Mesenchymal stem cell (in vitro differentiated cells and primary cell): ENCODE results near the gene FARP1.

Experiments
- DNase-seq: peaks from one replicate; pipeline ENCODE4 v3.0.0-alpha.2; 2013
- H2AFZ ChIP-seq: one replicate; pipeline ENCODE4 v1.6.1; 2013; ENCODE audit warnings: low read depth, mild to moderate bottlenecking, control low read depth, inconsistent platforms, low read length, moderate library complexity
- H2AK5ac ChIP-seq: 2 replicates; pipeline ENCODE4 v1.6.1; 2013; ENCODE audit warnings: low read length, moderate library complexity, mild to moderate bottlenecking, inconsistent platforms; ENCODE audit not compliant: severe bottlenecking
- H2BK120ac ChIP-seq: one replicate; pipeline ENCODE4 v1.6.1; 2013; ENCODE audit warnings: low read depth, mild to moderate bottlenecking, inconsistent platforms, low read length, moderate library complexity
- H2BK12ac ChIP-seq, 2 experiments: one replicate each; pipeline ENCODE4 v1.6.1; 2013; ENCODE audit warnings: inconsistent platforms in 2 of 2, low read length in 2 of 2, mild to moderate bottlenecking in 2 of 2, moderate library complexity in 2 of 2, control low read depth in 1 of 2
- H2BK15ac ChIP-seq: one replicate; pipeline ENCODE4 v1.6.1; 2013; ENCODE audit warnings: mild to moderate bottlenecking, low read depth, inconsistent platforms; ENCODE audit not compliant: poor library complexity, severe bottlenecking
- H2BK5ac ChIP-seq: 2 replicates; pipeline ENCODE4 v1.6.1; 2013; ENCODE audit warnings: low read depth, mild to moderate bottlenecking, low read length, control low read depth, inconsistent platforms; ENCODE audit not compliant: poor library complexity, severe bottlenecking
- H3K14ac ChIP-seq, 2 experiments: one replicate each; pipeline ENCODE4 v1.6.1; 2013; ENCODE audit warnings: inconsistent platforms in 2 of 2, low read length in 2 of 2, control low read depth in 1 of 2, mild to moderate bottlenecking in 1 of 2, moderate library complexity in 1 of 2
- H3K18ac ChIP-seq, 2 experiments: one replicate each; pipeline ENCODE4 v1.6.1; 2013; ENCODE audit warnings: inconsistent platforms in 2 of 2, low read length in 2 of 2, control low read depth in 1 of 2, low read depth in 1 of 2, mild to moderate bottlenecking in 1 of 2
- H3K23ac ChIP-seq, 2 experiments: one replicate each; pipeline ENCODE4 v1.6.1; 2013; ENCODE audit warnings: inconsistent platforms in 2 of 2, low read length in 2 of 2, mild to moderate bottlenecking in 2 of 2, moderate library complexity in 2 of 2, control low read depth in 1 of 2
- H3K27ac ChIP-seq: 2 replicates; pipeline ENCODE4 v1.5.1; 2013; ENCODE audit warnings: mild to moderate bottlenecking, moderate library complexity, low read length, control low read depth, inconsistent platforms; ENCODE audit not compliant: poor library complexity, severe bottlenecking
- H3K27me3 ChIP-seq, 2 experiments: 2 replicates each; pipeline versions ENCODE4 v1.6.1 to v1.7.0; 2013; ENCODE audit warnings: low read length in 2 of 2, mild to moderate bottlenecking in 2 of 2, moderate library complexity in 2 of 2, control low read depth in 1 of 2, inconsistent platforms in 1 of 2; ENCODE audit not compliant: control insufficient read depth in 1 of 2, insufficient read depth in 1 of 2
- H3K36me3 ChIP-seq, 2 experiments: 2 replicates each; pipeline versions ENCODE4 v1.6.1 to v1.7.0; 2013; ENCODE audit warnings: low read length in 2 of 2, control low read depth in 1 of 2, inconsistent platforms in 1 of 2, low read depth in 1 of 2, mild to moderate bottlenecking in 1 of 2; ENCODE audit not compliant: insufficient read depth in 2 of 2, control insufficient read depth in 1 of 2
- H3K4ac ChIP-seq, 2 experiments: one replicate each; pipeline ENCODE4 v1.6.1; 2013; ENCODE audit warnings: inconsistent platforms in 2 of 2, low read length in 2 of 2, mild to moderate bottlenecking in 2 of 2, moderate library complexity in 2 of 2, control low read depth in 1 of 2, low read depth in 1 of 2
- H3K4me1 ChIP-seq: 2 replicates; pipeline ENCODE4 v1.6.1; 2013; ENCODE audit warnings: low read depth, low read length, control low read depth; ENCODE audit not compliant: control insufficient read depth, insufficient read depth
- H3K4me2 ChIP-seq: 2 replicates; pipeline ENCODE4 v1.6.1; 2013; ENCODE audit warnings: low read length, mild to moderate bottlenecking, inconsistent platforms; ENCODE audit not compliant: poor library complexity, severe bottlenecking
- H3K4me3 ChIP-seq, 2 experiments: 2 replicates each; pipeline versions ENCODE4 v1.5.1 to v1.7.0; 2013; ENCODE audit warnings: low read length in 2 of 2, mild to moderate bottlenecking in 2 of 2, control low read depth in 1 of 2, low read depth in 1 of 2; ENCODE audit not compliant: insufficient read depth in 1 of 2
- H3K79me1 ChIP-seq: replicated peaks from 2 replicates; pipeline ENCODE4 v1.6.1; 2013; ENCODE audit warnings: mild to moderate bottlenecking, control low read depth, low read length, inconsistent platforms; ENCODE audit not compliant: poor library complexity, severe bottlenecking
- H3K9ac ChIP-seq: 2 replicates; pipeline ENCODE4 v1.7.0; 2013; ENCODE audit warnings: mild to moderate bottlenecking, low read length, moderate library complexity
- H3K9me3 ChIP-seq: 2 replicates; pipeline ENCODE4 v1.7.0; 2013; ENCODE audit warnings: mild to moderate bottlenecking, low read length; ENCODE audit not compliant: control insufficient read depth
- H4K8ac ChIP-seq: one replicate; pipeline ENCODE4 v1.6.1; 2013; ENCODE audit warnings: inconsistent platforms, mild to moderate bottlenecking, low read length, moderate library complexity
- H4K91ac ChIP-seq: one replicate; pipeline ENCODE4 v1.6.1; 2013; ENCODE audit warnings: mild to moderate bottlenecking, low read length, inconsistent platforms
- WGBS: methylation state at CpG from one replicate; pipeline ENCODE4 v1.1.7; 2013; ENCODE audit warnings: mixed read lengths; 5-methylcytosine and 5-hydroxymethylcytosine counted together

Gene FARP1

DNA sequence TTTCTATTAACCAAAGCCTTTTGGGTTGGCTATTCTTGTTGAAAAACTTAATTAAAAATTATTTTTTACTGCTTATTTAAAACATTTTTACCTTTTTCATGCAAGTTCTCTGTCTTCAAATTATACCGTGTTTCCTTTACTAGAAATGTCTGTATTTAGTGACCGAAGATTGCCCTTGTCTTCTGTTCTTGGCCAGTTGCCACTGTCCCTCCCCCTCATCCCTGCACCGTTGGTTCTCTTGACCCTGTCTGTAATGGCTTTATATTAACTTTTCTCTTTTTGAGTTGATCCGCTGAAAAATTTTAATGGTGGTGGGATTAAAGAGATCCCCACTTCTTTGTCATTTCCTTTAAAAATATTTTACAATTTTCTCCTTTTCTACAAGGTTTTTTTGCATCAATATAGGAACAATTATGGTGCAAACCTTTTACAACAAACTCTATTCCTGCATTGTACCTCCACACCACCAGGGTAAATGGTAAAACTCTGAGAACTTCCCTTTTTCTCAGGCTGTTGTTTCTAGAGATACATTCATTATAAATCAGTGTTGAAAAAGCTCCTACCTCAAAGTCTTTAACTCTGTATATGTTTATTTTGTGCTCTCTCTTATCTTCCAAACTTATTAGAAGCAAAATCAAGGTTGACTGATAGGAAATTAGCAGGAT lies 47.1 kb downstream of the FARP1 start:
- Histone ChIP-seq H3K14ac (no peak overlapping the region), H3K27ac (no peak overlapping the region), H3K4me2 (no peak overlapping the region), H3K4ac (no peak overlapping the region), H2BK12ac (no peak overlapping the region), H3K27me3 (no peaks in the 10 kb centered on the region), H3K23ac (no peak overlapping the region), H3K18ac (no peak overlapping the region), H2BK5ac (no peak overlapping the region), H3K4me3 (no peak overlapping the region), H3K79me1 (peaks cover 16% of the 10 kb centered on the region), H3K9ac (no peak overlapping the region), H2BK15ac (no peak overlapping the region), H2AFZ (no peak overlapping the region), H3K4me1 (peaks cover 12% of the 10 kb centered on the region), H3K9me3 (no peaks in the 10 kb centered on the region), H4K8ac (no peak overlapping the region), H3K36me3 (peaks cover 0 to 6% of the 10 kb centered on the region in 2 experiments), H2AK5ac (no peak overlapping the region), H2BK120ac (no peak overlapping the region), H4K91ac (no peak overlapping the region)
- WGBS = 96% methylated on average over 2 of the region's 4 CpGs
- no peak for DNase-seq

- Histone ChIP-seq H3K79me1 (peaks cover 18% of the 10 kb centered on the region), H4K91ac (no peak overlapping the region), H2BK5ac (no peak overlapping the region), H3K4me3 (no peak overlapping the region), H3K4me2 (no peak overlapping the region), H3K23ac (no peak overlapping the region), H3K27me3 (no peaks in the 10 kb centered on the region), H2AK5ac (no peak overlapping the region), H3K18ac (no peak overlapping the region), H2BK15ac (no peak overlapping the region), H2BK120ac (no peak overlapping the region), H3K36me3 (peaks cover 0 to 6% of the 10 kb centered on the region in 2 experiments), H3K9me3 (no peaks in the 10 kb centered on the region), H2BK12ac (no peak overlapping the region), H3K4ac (no peak overlapping the region), H3K27ac (no peak overlapping the region), H2AFZ (no peak overlapping the region), H3K14ac (no peak overlapping the region), H3K4me1 (peaks cover 13% of the 10 kb centered on the region), H3K9ac (no peak overlapping the region), H4K8ac (no peak overlapping the region)
- WGBS = 89% methylated on average over 11 of the region's 11 CpGs
- DNase-seq = no peak
These were observed 48.1 kb downstream of the FARP1 start for GRCh38 chr13:98190889-98191444.

GRCh38 chr13:98192008-98192407 lies 49.1 kb downstream of the FARP1 start:
- Histone ChIP-seq H3K4ac (no peak overlapping the region), H2AK5ac (no peak overlapping the region)
- no peak for DNase-seq

GRCh38 chr13:98195054-98195791 lies 52.3 kb downstream of the FARP1 start:
- no peaks in the 10 kb centered on the region for H3K9me3 ChIP-seq
- H3K4me1 ChIP-seq = peaks cover 4% of the 10 kb centered on the region
- H3K27me3 ChIP-seq = no peaks in the 10 kb centered on the region
- no peak overlapping the region for H2AFZ ChIP-seq
- no peak overlapping the region for H3K4me2 ChIP-seq
- 72% methylated on average over 9 of the region's 10 CpGs for WGBS
- H3K4ac ChIP-seq = peak overlapping the region in 1 of 2 experiments; percentile 67
- H4K91ac ChIP-seq = no peak overlapping the region
- H3K23ac ChIP-seq = no peak overlapping the region
- H4K8ac ChIP-seq = peak overlapping the region; percentile 52
- H2AK5ac ChIP-seq = no peak overlapping the region
- no peak for DNase-seq
- H3K9ac ChIP-seq = no peak overlapping the region
- H3K36me3 ChIP-seq = peaks cover 0 to 5% of the 10 kb centered on the region in 2 experiments
- H3K14ac ChIP-seq = no peak overlapping the region
- H2BK15ac ChIP-seq = no peak overlapping the region
- H3K27ac ChIP-seq = no peak overlapping the region
- H2BK120ac ChIP-seq = no peak overlapping the region
- peak overlapping the region in 1 of 2 experiments; percentile 2 for H3K18ac ChIP-seq
- H3K79me1 ChIP-seq = peaks cover 18% of the 10 kb centered on the region
- H2BK5ac ChIP-seq = no peak overlapping the region
- no peak overlapping the region for H3K4me3 ChIP-seq
- H2BK12ac ChIP-seq = no peak overlapping the region

More at GRCh38 chr13:98192008-98192407, 49.1 kb downstream of the FARP1 start:
- H2BK5ac ChIP-seq = no peak overlapping the region
- no peak overlapping the region for H2BK12ac ChIP-seq
- no peak overlapping the region for H4K8ac ChIP-seq
- peaks cover 18% of the 10 kb centered on the region for H3K79me1 ChIP-seq
- WGBS = 100% methylated on average over 1 of the region's 2 CpGs
- H2BK120ac ChIP-seq = no peak overlapping the region
- peaks cover 0 to 6% of the 10 kb centered on the region in 2 experiments for H3K36me3 ChIP-seq
- peaks cover 13% of the 10 kb centered on the region for H3K4me1 ChIP-seq
- H4K91ac ChIP-seq = no peak overlapping the region
- no peak overlapping the region for H3K14ac ChIP-seq
- H3K9ac ChIP-seq = no peak overlapping the region
- H2AFZ ChIP-seq = no peak overlapping the region
- no peaks in the 10 kb centered on the region for H3K9me3 ChIP-seq
- H3K23ac ChIP-seq = no peak overlapping the region
- H3K4me3 ChIP-seq = no peak overlapping the region
- H2BK15ac ChIP-seq = no peak overlapping the region
- H3K27me3 ChIP-seq = no peaks in the 10 kb centered on the region
- H3K4me2 ChIP-seq = no peak overlapping the region
- no peak overlapping the region for H3K18ac ChIP-seq
- H3K27ac ChIP-seq = no peak overlapping the region
